Activated CD4-positive, alpha-beta memory T cell treated with anti-CD3 and anti-CD28 coated beads, Interleukin-2, amount 10 ng/mL, durations not matched to agents 7 days and 5 days (primary cell): Measurements from ENCODE around the gene REC8. TPM values are rescaled to one million over a fixed set of nuclear protein-coding genes. Genes with fewer than 3 reads are reported as not detected.

Source experiments
- CTCF ChIA-PET: fragments of 350-600 bp; sonication (Branson Sonifier 250); formaldehyde crosslinking; loops from one replicate; lab custom pipeline; 2021; ENCODE audit warnings: antibody characterized with exemption, inconsistent platforms; lab: Charles Lee
- POLR2A ChIA-PET: fragments of 350-600 bp; sonication (Branson Sonifier 250); formaldehyde crosslinking; loops from one replicate; lab custom pipeline; 2021; ENCODE audit warnings: antibody characterized with exemption; lab: Charles Lee
- DNase-seq: peaks from one replicate; pipeline ENCODE4 v3.0.0-alpha.2; 2020
- H3K27ac Mint-ChIP-seq: one replicate; pipeline ENCODE4 v1.8.0; 2021; ENCODE audit warnings: mild to moderate bottlenecking, mixed read lengths
- H3K27me3 Mint-ChIP-seq: one replicate; pipeline ENCODE4 v1.8.0; 2021; ENCODE audit warnings: mixed read lengths
- H3K36me3 Mint-ChIP-seq: one replicate; pipeline ENCODE4 v1.8.0; 2021; ENCODE audit warnings: low read depth, mixed read lengths
- H3K4me1 Mint-ChIP-seq: one replicate; pipeline ENCODE4 v1.8.0; 2021; ENCODE audit warnings: mixed read lengths
- H3K4me3 Mint-ChIP-seq: one replicate; pipeline ENCODE4 v1.8.0; 2021; ENCODE audit warnings: mild to moderate bottlenecking, mixed read lengths
- H3K9me3 Mint-ChIP-seq: one replicate; pipeline ENCODE4 v1.8.0; 2021; ENCODE audit warnings: mixed read lengths
- total RNA-seq, 2 experiments: library from RNA; stranded (reverse); gene quantifications; one replicate each; pipeline ENCODE4 v1.2.3, GENCODE V29; 2021

Gene REC8
- total RNA-seq, 2 experiments from 2014 or later: 48.0 to 51.9 TPM

DNA sequence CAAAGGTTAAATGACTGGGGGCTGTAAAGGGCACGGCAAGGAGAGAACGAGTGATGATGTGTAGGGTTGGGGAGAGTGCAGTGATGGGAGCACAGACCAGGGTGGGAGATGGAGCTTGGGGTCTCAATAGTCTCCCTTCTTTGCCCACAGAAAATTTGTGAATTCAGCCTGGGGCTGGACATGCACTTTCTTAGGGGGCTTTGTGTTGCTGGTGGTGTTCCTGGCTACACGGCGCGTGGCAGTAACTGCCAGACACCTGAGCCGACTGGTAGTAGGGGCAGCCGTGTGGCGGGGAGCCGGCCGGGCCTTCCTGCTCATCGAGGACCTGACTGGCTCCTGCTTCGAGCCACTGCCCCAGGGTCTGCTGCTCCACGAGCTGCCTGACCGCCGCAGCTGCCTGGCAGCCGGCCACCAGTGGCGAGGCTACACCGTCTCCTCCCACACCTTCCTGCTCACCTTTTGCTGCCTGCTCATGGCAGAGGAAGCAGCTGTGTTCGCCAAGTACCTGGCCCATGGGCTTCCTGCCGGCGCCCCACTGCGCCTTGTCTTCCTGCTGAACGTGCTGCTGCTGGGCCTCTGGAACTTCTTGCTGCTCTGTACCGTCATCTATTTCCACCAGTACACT is 39.7 kb upstream of the REC8 start:
- no peaks in the 10 kb centered on the region for H3K27me3 Mint-ChIP-seq
- DNase-seq: no peak
- peaks cover 10% of the 10 kb centered on the region for H3K36me3 Mint-ChIP-seq
- POLR2A ChIA-PET: interaction anchor here (0.6 to 21.4 kb wide), 8 partner anchors 9 to 298 kb away, joined by 3 to 448 read pairs (median 4); partner anchors contain the start of genes CHMP4A, DCAF11, EMC9 and IPO4
- H3K9me3 Mint-ChIP-seq: no peaks in the 10 kb centered on the region
- H3K4me1 Mint-ChIP-seq: peaks cover 24% of the 10 kb centered on the region
- peak overlapping the region; percentile 4 for H3K27ac Mint-ChIP-seq
- H3K4me3 Mint-ChIP-seq: no peak overlapping the region
- CTCF ChIA-PET: interaction anchor here (1.1 to 1.4 kb wide), 2 partner anchors 17 to 29 kb away, joined by 3 to 5 read pairs; partner anchors contain the start of genes DCAF11, IRF9 and NRL

GRCh38 chr14:24132976-24133375 is 38.9 kb upstream of the REC8 start:
- CTCF ChIA-PET: interaction anchor here (1.1 to 1.9 kb wide), 4 partner anchors 18 to 75 kb away, joined by 3 to 7 read pairs (median 6); partner anchors contain the start of genes DCAF11, IRF9 and NRL
- no peaks in the 10 kb centered on the region for H3K27me3 Mint-ChIP-seq
- DNase-seq: no peak
- H3K4me3 Mint-ChIP-seq: no peak overlapping the region
- H3K4me1 Mint-ChIP-seq: peaks cover 32% of the 10 kb centered on the region
- peaks cover 15% of the 10 kb centered on the region for H3K36me3 Mint-ChIP-seq
- no peaks in the 10 kb centered on the region for H3K9me3 Mint-ChIP-seq
- POLR2A ChIA-PET: interaction anchor here (0.8 to 21.4 kb wide), 8 partner anchors 8 to 297 kb away, joined by 3 to 448 read pairs (median 4); partner anchors contain the start of genes CHMP4A, DCAF11, EMC9 and IRF9
- H3K27ac Mint-ChIP-seq: no peak overlapping the region

GRCh38 chr14:24133735-24134134 is 38.1 kb upstream of the REC8 start:
- Mint-ChIP-seq H3K36me3 (peaks cover 22% of the 10 kb centered on the region), H3K4me3 (no peak overlapping the region), H3K9me3 (no peaks in the 10 kb centered on the region), H3K27me3 (no peaks in the 10 kb centered on the region), H3K4me1 (peaks cover 40% of the 10 kb centered on the region), H3K27ac (no peak overlapping the region)
- ChIA-PET CTCF (interaction anchor here (1.7 to 1.9 kb wide), 2 partner anchors 25 to 76 kb away, joined by 7 read pairs; no protein-coding TSS in a partner anchor), POLR2A (interaction anchor here (0.6 to 21.4 kb wide), 5 partner anchors 12 to 167 kb away, joined by 3 to 448 read pairs (median 4); partner anchors contain the start of genes DCAF11, IRF9, NRL and PSME2)
- DNase-seq: no peak

DNA sequence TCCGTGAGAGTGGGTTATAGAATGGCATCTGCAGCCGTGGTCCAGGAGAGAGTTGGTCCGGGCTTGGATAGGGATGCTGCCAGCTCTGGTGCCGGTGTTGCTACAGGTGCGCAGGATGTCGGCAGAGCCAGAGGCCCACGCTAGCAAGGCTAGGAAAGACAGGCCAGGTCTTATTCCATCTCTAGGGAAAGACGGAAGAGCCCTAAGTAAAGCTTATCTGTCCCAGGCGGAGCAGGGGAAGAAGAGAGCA is 36.4 kb upstream of the REC8 start:
- Mint-ChIP-seq H3K4me3 (peak overlapping the region; percentile 93), H3K27me3 (no peaks in the 10 kb centered on the region), H3K27ac (peak overlapping the region; percentile 74), H3K36me3 (peaks cover 37% of the 10 kb centered on the region), H3K9me3 (no peaks in the 10 kb centered on the region), H3K4me1 (peaks cover 52% of the 10 kb centered on the region)
- ChIA-PET CTCF (interaction anchor here (1.0 to 3.5 kb wide), 10 partner anchors 9 to 55 kb away, joined by 4 to 25 read pairs (median 6); partner anchors contain the start of genes DCAF11, IRF9, NRL and PCK2), POLR2A (interaction anchor here (1.0 to 21.4 kb wide), 21 partner anchors 9 to 296 kb away, joined by 3 to 652 read pairs (median 8); partner anchors contain the start of genes CHMP4A, DCAF11, DHRS1 and IPO4)
- DNase-seq: no peak

DNA sequence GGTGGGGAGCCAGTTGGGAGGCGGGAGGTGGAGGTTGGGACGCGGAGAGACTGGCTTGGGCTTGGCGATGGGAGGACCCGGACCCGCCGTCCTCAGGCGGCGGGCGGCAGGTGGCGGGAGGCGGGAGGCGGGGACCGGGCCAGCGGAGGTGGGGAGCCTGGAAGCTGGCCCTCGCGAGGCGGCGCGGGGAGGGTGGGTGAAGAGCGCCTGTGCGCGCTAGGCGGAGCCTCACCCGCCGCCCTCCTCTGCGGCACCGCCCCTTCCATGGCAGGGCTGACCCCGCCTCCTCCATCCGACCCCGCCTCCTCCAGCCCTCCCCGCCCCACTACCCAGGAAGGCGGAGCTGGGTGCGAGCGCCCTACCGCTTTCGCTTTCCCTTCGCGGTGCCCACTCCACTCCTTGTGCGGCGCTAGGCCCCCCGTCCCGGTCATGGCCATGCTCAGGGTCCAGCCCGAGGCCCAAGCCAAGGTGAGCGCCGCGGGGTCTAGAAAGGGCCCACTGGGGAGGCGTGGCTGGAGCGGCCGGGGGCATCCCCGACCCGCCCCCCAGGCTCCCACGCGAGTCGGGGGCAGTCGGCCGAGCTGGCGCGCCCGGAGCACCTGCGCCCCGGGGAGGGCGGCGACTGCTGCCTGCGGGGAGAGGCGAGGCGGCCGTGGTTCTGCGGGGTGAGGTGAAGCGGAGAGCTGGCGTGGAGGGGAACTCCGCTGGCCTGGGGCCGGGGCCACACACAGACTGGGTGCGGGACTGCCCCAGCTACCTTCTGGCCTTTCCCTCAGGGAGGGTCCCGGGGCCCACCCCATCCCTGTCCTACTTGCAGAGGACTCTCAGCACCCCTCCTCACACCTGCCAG is 35.8 kb upstream of the REC8 start, which contains the start of gene PSME1:
PSME1 (plus strand) TSS at position 361 of the 850 bp plus-strand sequence; CDS start at position 430, 69 bp downstream.
- Mint-ChIP-seq H3K36me3 (peaks cover 43% of the 10 kb centered on the region), H3K4me1 (peaks cover 53% of the 10 kb centered on the region), H3K4me3 (peak within 1 kb of the TSS; percentile 93), H3K27ac (peak within 1 kb of the TSS; percentile 89), H3K27me3 (no peaks in the 10 kb centered on the region), H3K9me3 (no peaks in the 10 kb centered on the region)
- ChIA-PET POLR2A (interaction anchor here (1.0 to 21.4 kb wide), 23 partner anchors 9 to 301 kb away, joined by 3 to 652 read pairs (median 7); partner anchors contain the start of genes CHMP4A, DCAF11, DHRS1 and IPO4), CTCF (interaction anchor here (1.0 to 3.5 kb wide), 11 partner anchors 9 to 172 kb away, joined by 3 to 25 read pairs (median 6); partner anchors contain the start of genes CIDEB, DCAF11, IRF9 and NRL)
- peak; percentile 96 for DNase-seq

GRCh38 chr14:24136684-24137528 is 35.0 kb upstream of the REC8 start:
- DNase-seq: no peak

DNA sequence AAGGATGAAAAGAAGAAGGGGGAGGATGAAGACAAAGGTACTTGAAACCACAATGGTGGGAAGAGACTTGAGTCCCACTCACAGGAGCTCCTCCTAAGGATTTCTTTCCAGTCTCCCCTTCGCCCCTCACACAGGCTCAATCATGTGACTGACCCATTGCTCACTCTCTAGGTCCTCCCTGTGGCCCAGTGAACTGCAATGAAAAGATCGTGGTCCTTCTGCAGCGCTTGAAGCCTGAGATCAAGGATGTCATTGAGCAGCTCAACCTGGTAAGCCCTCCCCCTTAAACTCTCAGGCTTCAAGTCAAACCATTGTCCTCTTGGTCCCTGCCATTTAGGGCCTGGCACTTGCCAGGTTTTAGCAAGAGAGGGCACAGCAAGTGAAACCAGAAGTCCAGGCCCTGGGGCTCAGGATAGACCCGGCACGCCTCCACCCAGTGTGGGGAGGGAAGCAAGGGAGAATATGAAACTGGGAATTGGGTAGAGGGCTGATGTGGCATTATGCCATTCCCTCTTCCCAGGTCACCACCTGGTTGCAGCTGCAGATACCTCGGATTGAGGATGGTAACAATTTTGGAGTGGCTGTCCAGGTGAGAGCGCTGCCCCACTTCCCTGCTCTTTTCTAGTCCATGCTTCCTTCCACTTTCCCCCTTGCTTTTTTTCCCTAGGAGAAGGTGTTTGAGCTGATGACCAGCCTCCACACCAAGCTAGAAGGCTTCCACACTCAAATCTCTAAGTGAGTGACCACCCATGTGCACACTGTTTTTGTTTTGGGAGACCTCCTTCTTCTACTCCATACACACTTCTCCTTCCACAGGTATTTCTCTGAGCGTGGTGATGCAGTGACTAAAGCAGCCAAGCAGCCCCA is 34.1 kb upstream of the REC8 start:
- CTCF ChIA-PET: interaction anchor here (0.7 to 3.5 kb wide), 6 partner anchors 23 to 160 kb away, joined by 3 to 25 read pairs (median 5); partner anchors contain the start of genes DCAF11, IRF9 and NRL
- Mint-ChIP-seq H3K4me1 (peaks cover 52% of the 10 kb centered on the region), H3K27me3 (no peaks in the 10 kb centered on the region), H3K27ac (peak overlapping the region; percentile 89), H3K36me3 (peaks cover 49% of the 10 kb centered on the region), H3K9me3 (no peaks in the 10 kb centered on the region), H3K4me3 (peak overlapping the region; percentile 93)
- no peak for DNase-seq
- POLR2A ChIA-PET: interaction anchor here (0.6 to 21.4 kb wide), 13 partner anchors 9 to 293 kb away, joined by 3 to 652 read pairs (median 18); partner anchors contain the start of genes CHMP4A, DCAF11, IPO4 and IRF9

More at GRCh38 chr14:24136684-24137528, 35.0 kb upstream of the REC8 start:
- Mint-ChIP-seq H3K27me3 (no peaks in the 10 kb centered on the region), H3K36me3 (peaks cover 48% of the 10 kb centered on the region), H3K9me3 (no peaks in the 10 kb centered on the region), H3K4me1 (peaks cover 54% of the 10 kb centered on the region), H3K4me3 (peak overlapping the region; percentile 93), H3K27ac (peak overlapping the region; percentile 89)
- CTCF ChIA-PET: interaction anchor here (0.7 to 3.5 kb wide), 9 partner anchors 10 to 171 kb away, joined by 3 to 25 read pairs (median 6); partner anchors contain the start of genes CIDEB, DCAF11, IRF9 and NRL
- POLR2A ChIA-PET: interaction anchor here (0.9 to 21.4 kb wide), 23 partner anchors 10 to 301 kb away, joined by 3 to 652 read pairs (median 8); partner anchors contain the start of genes CHMP4A, DCAF11, IPO4 and IRF9

GRCh38 chr14:24138396-24139271 is 33.2 kb upstream of the REC8 start:
- H3K4me3 Mint-ChIP-seq: peak overlapping the region; percentile 93
- peak overlapping the region; percentile 58 for H3K27ac Mint-ChIP-seq
- H3K27me3 Mint-ChIP-seq: no peaks in the 10 kb centered on the region
- H3K4me1 Mint-ChIP-seq: peaks cover 56% of the 10 kb centered on the region
- ChIA-PET CTCF (interaction anchor here (1.4 to 3.5 kb wide), 3 partner anchors 23 to 25 kb away, joined by 5 to 32 read pairs (median 25); partner anchors contain the start of genes DCAF11, IRF9 and NRL), POLR2A (interaction anchor here (0.6 to 21.4 kb wide), 9 partner anchors 8 to 293 kb away, joined by 3 to 652 read pairs (median 21); partner anchors contain the start of genes CHMP4A, DCAF11, IPO4 and IRF9)
- no peak for DNase-seq
- no peaks in the 10 kb centered on the region for H3K9me3 Mint-ChIP-seq
- peaks cover 57% of the 10 kb centered on the region for H3K36me3 Mint-ChIP-seq

GRCh38 chr14:24139272-24139934 is 32.5 kb upstream of the REC8 start:
- peak overlapping the region; percentile 93 for H3K4me3 Mint-ChIP-seq
- H3K27me3 Mint-ChIP-seq: no peaks in the 10 kb centered on the region
- CTCF ChIA-PET: interaction anchor here (1.2 to 2.9 kb wide), 3 partner anchors 12 to 25 kb away, joined by 3 to 32 read pairs (median 5); partner anchors contain the start of genes DCAF11, IRF9 and NRL
- POLR2A ChIA-PET: interaction anchor here (2.1 to 21.4 kb wide), 9 partner anchors 7 to 292 kb away, joined by 7 to 652 read pairs (median 15); partner anchors contain the start of genes CHMP4A, DCAF11, IPO4 and IRF9
- H3K9me3 Mint-ChIP-seq: no peaks in the 10 kb centered on the region
- peaks cover 65% of the 10 kb centered on the region for H3K36me3 Mint-ChIP-seq
- peak; percentile 49 for DNase-seq
- H3K27ac Mint-ChIP-seq: peak overlapping the region; percentile 58
- peaks cover 63% of the 10 kb centered on the region for H3K4me1 Mint-ChIP-seq
